Iris pigment epithelial cell (primary cell): ENCODE measurements around the gene NR1H3.
A peak's percentile ranks its signal among the peaks of the same experiment; 100 is the strongest.
"Not testable (repeated sequence)": the region's sequence is repeated elsewhere in the genome, so short reads cannot be mapped to it uniquely, and the experiment has no call there.

Experiments used
- DNase-seq: peaks from one replicate; pipeline ENCODE4 v3.0.0-alpha.2; 2011; ENCODE audit warnings: low read depth

The NR1H3 gene

GRCh38 chr11:47257517-47258316, at the start of gene NR1H3:
Gene NR1H3, plus strand, starts transcription at chr11:47257996. Its CDS starts 1,221 bp downstream, at chr11:47259217.
- peak; percentile 69 for DNase-seq

GRCh38 chr11:47208008-47208552, 49.7 kb upstream of the NR1H3 start:
- not testable (repeated sequence) for DNase-seq

GRCh38 chr11:47208628-47209027, 49.2 kb upstream of the NR1H3 start:
- no peak for DNase-seq

GRCh38 chr11:47212938-47213337, 44.9 kb upstream of the NR1H3 start:
- no peak for DNase-seq

GRCh38 chr11:47213950-47214565, 43.7 kb upstream of the NR1H3 start:
- peak; percentile 87 for DNase-seq

GRCh38 chr11:47215366-47215910, 42.4 kb upstream of the NR1H3 start:
- DNase-seq, result no peak

GRCh38 chr11:47216121-47216798, 41.5 kb upstream of the NR1H3 start:
- peak; percentile 86 for DNase-seq

GRCh38 chr11:47220401-47220821, 37.4 kb upstream of the NR1H3 start:
- DNase-seq, result peak; percentile 81

- DNase-seq, result no peak
Observed at GRCh38 chr11:47222696-47223095, 35.1 kb upstream of the NR1H3 start.

- DNase-seq, result peak; percentile 70
Observed at GRCh38 chr11:47225552-47226400, 32.0 kb upstream of the NR1H3 start.

- no peak for DNase-seq
Observed at GRCh38 chr11:47229161-47229560, 28.6 kb upstream of the NR1H3 start.

- no peak for DNase-seq
Observed at GRCh38 chr11:47233051-47233450, 24.7 kb upstream of the NR1H3 start.

- peak; percentile 76 for DNase-seq
Observed at GRCh38 chr11:47233989-47234668, 23.7 kb upstream of the NR1H3 start.

GRCh38 chr11:47234669-47235100, 23.1 kb upstream of the NR1H3 start:
- DNase-seq, result no peak

- DNase-seq, result no peak
Observed at GRCh38 chr11:47235163-47235562, 22.6 kb upstream of the NR1H3 start.

GRCh38 chr11:47236482-47236881, 21.3 kb upstream of the NR1H3 start:
- peak; percentile 83 for DNase-seq

GRCh38 chr11:47239852-47240251, 17.9 kb upstream of the NR1H3 start:
- no peak for DNase-seq

- no peak for DNase-seq
Observed at GRCh38 chr11:47241841-47242301, 15.9 kb upstream of the NR1H3 start.

- no peak for DNase-seq
Observed at GRCh38 chr11:47242596-47243192, 15.1 kb upstream of the NR1H3 start.

GRCh38 chr11:47243454-47243853, 14.3 kb upstream of the NR1H3 start:
- DNase-seq, result no peak
